K562 (cell line): ENCODE measurements around the gene SLC9C2. TPM values are rescaled to one million over a fixed set of nuclear protein-coding genes. Genes with fewer than 3 reads are reported as not detected.

Experiments
- ATAC-seq: fragments of 200-7000 bp; cut with Tn5 transposase; 3 replicates; pipeline ENCODE4 v1.9.1; 2020; ENCODE audit warnings: moderate library complexity
- BruUV-seq: library from RNA; stranded (reverse); fragments of 400-500 nt; replicated peaks from 2 replicates; lab custom pipeline; 2021; lab: Mats Ljungman, UMichigan
- CTCF ChIA-PET: fragments of 300-600 bp; formaldehyde crosslinking; extraction: SDS; loops from one replicate; lab custom pipeline; 2021; ENCODE audit warnings: low intra/inter-chr PET ratio; lab: Yijun Ruan, JAX
- POLR2A ChIA-PET: fragments of 300-600, 350-650 bp; sonication (Branson Sonifier 250); formaldehyde crosslinking; extraction: SDS; loops from one replicate; lab custom pipeline; 2021; ENCODE audit warnings: antibody characterized with exemption, inconsistent platforms; lab: Yijun Ruan, JAX
- DNase-seq, 4 experiments: peaks; one replicate each; pipeline versions ENCODE4 v3.0.0 to v3.0.0-alpha.2; 2011 to 2018; ENCODE audit warnings: low spot score in 3 of 4, mixed read lengths in 3 of 4; ENCODE audit errors: extremely low read depth in 1 of 4
- FAIRE-seq: peaks from 2 replicates; lab custom pipeline; 2011; peaks lifted over from hg19 to GRCh38; lab: Jason Lieb, UNC
- H2AFZ ChIP-seq: 2 replicates; pipeline ENCODE4 v1.6.0; 2011; ENCODE audit warnings: low read depth, low read length, control low read depth, inconsistent platforms
- H3K27ac ChIP-seq: fragments of 200-600 bp; 3 replicates; pipeline ENCODE4 v1.8.0; 2011; ENCODE audit warnings: low read depth, mild to moderate bottlenecking, control low read depth, inconsistent platforms, low read length, moderate library complexity, mixed read lengths; ENCODE audit errors: extremely low read depth
- H3K27me3 ChIP-seq, 2 experiments: fragments of 300-600 bp in 1 of 2; 2 replicates in 1 of 2; 3 replicates in 1 of 2; pipeline versions ENCODE4 v1.6.0 to v1.8.0; 2011; ENCODE audit warnings: inconsistent platforms in 2 of 2, low read length in 2 of 2, mild to moderate bottlenecking in 1 of 2, mixed read lengths in 1 of 2, moderate library complexity in 1 of 2; ENCODE audit not compliant: control insufficient read depth in 2 of 2, insufficient read depth in 2 of 2
- H3K36me3 ChIP-seq: fragments of 300-600 bp; 3 replicates; pipeline ENCODE4 v1.8.0; 2011; ENCODE audit warnings: mild to moderate bottlenecking, low read length, inconsistent platforms; ENCODE audit not compliant: control insufficient read depth, insufficient read depth
- H3K4me1 ChIP-seq, 2 experiments: fragments of 200-600 bp in 1 of 2; replicated peaks in 1 of 2; 2 replicates in 1 of 2; 3 replicates in 1 of 2; pipeline versions ENCODE4 v1.5.1 to v1.8.0; 2011; ENCODE audit warnings: inconsistent platforms in 2 of 2, low read length in 2 of 2, mild to moderate bottlenecking in 1 of 2, mixed read lengths in 1 of 2, moderate library complexity in 1 of 2; ENCODE audit not compliant: control insufficient read depth in 2 of 2, insufficient read depth in 2 of 2
- H3K4me2 ChIP-seq: 2 replicates; pipeline ENCODE4 v1.6.1; 2011; ENCODE audit warnings: low read length, control low read depth, inconsistent platforms, mixed read lengths; ENCODE audit not compliant: insufficient read depth
- H3K4me3 ChIP-seq: fragments of 200-600 bp; sonication (generic), shearing (Covaris generic); 2 replicates; pipeline ENCODE4 v1.5.1; 2016; ENCODE audit warnings: control low read depth, inconsistent platforms
- H3K79me2 ChIP-seq: fragments of 200-600 bp; 3 replicates; pipeline ENCODE4 v1.8.0; 2011; ENCODE audit warnings: low read length, inconsistent platforms; ENCODE audit not compliant: control insufficient read depth, insufficient read depth
- H3K9ac ChIP-seq, 2 experiments: 2 replicates each; pipeline versions ENCODE4 v1.6.0 to v1.6.1; 2011; ENCODE audit warnings: low read depth in 2 of 2, low read length in 2 of 2, control low read depth in 1 of 2, inconsistent platforms in 1 of 2, mild to moderate bottlenecking in 1 of 2, mixed read lengths in 1 of 2; ENCODE audit not compliant: insufficient read depth in 1 of 2
- H3K9me1 ChIP-seq: one replicate; pipeline ENCODE4 v1.6.0; 2011; ENCODE audit warnings: inconsistent platforms, mild to moderate bottlenecking, low read length, moderate library complexity; ENCODE audit not compliant: control insufficient read depth, insufficient read depth
- H3K9me3 ChIP-seq: replicated peaks from 2 replicates; pipeline ENCODE4 v1.5.1; 2011; ENCODE audit warnings: low read depth, low read length, inconsistent platforms; ENCODE audit not compliant: control insufficient read depth, insufficient read depth
- H4K20me1 ChIP-seq: replicated peaks from 2 replicates; pipeline ENCODE4 v1.6.1; 2011; ENCODE audit warnings: low read length, inconsistent platforms, mixed read lengths; ENCODE audit not compliant: control insufficient read depth, insufficient read depth
- CEBPB ChIP-seq: fragments of 450-650 bp; IDR thresholded peaks from 2 replicates; pipeline ENCODE4 v1.6.1; 2016; ENCODE audit warnings: missing genetic modification characterization, missing compliant biosample characterization
- CREB5 ChIP-seq: fragments of 250-450 bp; sonication (Bioruptor Pico); IDR thresholded peaks from 2 replicates; pipeline ENCODE4 v1.5.0; 2020; ENCODE audit warnings: mild to moderate bottlenecking
- ERF ChIP-seq: fragments of 450-650 bp; formaldehyde crosslinking; IDR thresholded peaks from 2 replicates; pipeline ENCODE4 v1.4.0; 2020; ENCODE audit warnings: mild to moderate bottlenecking, mixed read lengths
- FOXM1 ChIP-seq, 2 experiments: fragments of 450-650 bp in 1 of 2; sonication (generic) in 1 of 2; formaldehyde crosslinking in 1 of 2; IDR thresholded peaks; 2 replicates each; pipeline versions ENCODE4 v1.6.1 to v1.9.0; 2017 to 2022; ENCODE audit warnings: low read depth in 2 of 2, mild to moderate bottlenecking in 2 of 2, missing genetic modification reagents in 1 of 2, moderate library complexity in 1 of 2
- HIVEP1 ChIP-seq: fragments of 250-450 bp; sonication (Bioruptor Pico); IDR thresholded peaks from 2 replicates; pipeline ENCODE4 v1.4.0; 2020; ENCODE audit warnings: mild to moderate bottlenecking
- HNRNPH1 ChIP-seq: fragments of 200-400 bp; formaldehyde crosslinking; optimal IDR thresholded peaks from 2 replicates; pipeline ENCODE3; 2017; ENCODE audit warnings: low read depth, mild to moderate bottlenecking, low read length, moderate library complexity
- PML ChIP-seq: IDR thresholded peaks from 2 replicates; pipeline ENCODE4 v1.6.1; 2012; ENCODE audit warnings: low read length, inconsistent platforms
- PYGO2 ChIP-seq: fragments of 450-650 bp; IDR thresholded peaks from 2 replicates; pipeline ENCODE4 v1.6.1; 2016; ENCODE audit warnings: mild to moderate bottlenecking, missing genetic modification characterization, moderate library complexity, missing compliant biosample characterization
- STAT6 ChIP-seq: sonication (generic); formaldehyde crosslinking; IDR thresholded peaks from 2 replicates; pipeline ENCODE4 v1.8.1; 2023; ENCODE audit warnings: mild to moderate bottlenecking, missing genetic modification reagents
- TAF1 ChIP-seq: IDR thresholded peaks from 2 replicates; pipeline ENCODE4 v1.6.1; 2011; ENCODE audit warnings: mild to moderate bottlenecking, low read length, moderate library complexity; ENCODE audit not compliant: insufficient read depth, control insufficient read depth, severe bottlenecking; ENCODE audit errors: extremely low read depth
- ZNF586 ChIP-seq: fragments of 450-650 bp; formaldehyde crosslinking; conservative IDR thresholded peaks from 2 replicates; pipeline ENCODE4 v1.4.0; 2020; ENCODE audit warnings: mild to moderate bottlenecking, moderate library complexity
- ZNF778 ChIP-seq: fragments of 450-650 bp; formaldehyde crosslinking; IDR thresholded peaks from 2 replicates; pipeline ENCODE4 v1.4.0; 2020; ENCODE audit warnings: mild to moderate bottlenecking, moderate library complexity
- WGBS: fragments of 100-300 bp; shearing (Covaris generic); methylation state at CpG from one replicate; pipeline ENCODE4 v1.1.6; 2016; ENCODE audit warnings: low coverage, mixed read lengths; ENCODE audit not compliant: insufficient coverage; ENCODE audit errors: missing lambda C conversion rate; 5-methylcytosine and 5-hydroxymethylcytosine counted together
- in situ Hi-C: fragments of 300-500 bp; cut with MboI; formaldehyde crosslinking; loops from 4 replicates; pipeline ENCODE4 v1.15.0; 2018; ENCODE audit warnings: inconsistent platforms, mixed read lengths
- intact Hi-C: fragments of 100-400 bp; cut with micrococcal nuclease; formaldehyde crosslinking; loops from 2 replicates; pipeline ENCODE4 v1.14.2; 2022
- polyA plus RNA-seq, 8 experiments: library from polyadenylated mRNA; depleted of rRNA in 4 of 8; stranded (reverse) in 5 of 8; unstranded in 3 of 8; fragments of >200 nt; fragmentation: Nextera tagmentation in 2 of 8; fragmentation: Illumina TruSeq in 1 of 8; extraction: Ambion mirVana in 2 of 8; extraction: Trizol in 1 of 8; gene quantifications; 2 replicates each; pipeline versions ENCODE4 v1.2.1 to v1.2.3, GENCODE V29; 2011 to 2014; ENCODE audit warnings: inconsistent platforms in 1 of 8, missing spikeins in 1 of 8
- total RNA-seq, 7 experiments: library from RNA; depleted of rRNA in 6 of 7; stranded (reverse); fragments of >200 nt in 6 of 7; fragmentation: Illumina TruSeq in 2 of 7; extraction: Trizol in 2 of 7; gene quantifications; 2 replicates each; pipeline versions ENCODE4 v1.2.1 to v1.2.3, GENCODE V29; 2011 to 2021; ENCODE audit warnings: low replicate concordance in 1 of 7

Gene SLC9C2
- total and polyA plus RNA-seq, 9 of the 15 experiments (the other 6 are each of a cell fraction or from before 2014, with no cell fraction given), result 0.11 to 0.22 (median 0.15) TPM; not detected in 5

GRCh38 chr1:173504268-173504667, 98.6 kb downstream of the SLC9C2 start:
- no peak overlapping the region for H3K4me2 ChIP-seq
- whole genome bisulfite sequencing, result 19% methylated on average over 4 of the region's 4 CpGs
- no TSS peak for BruUV-seq
- H3K27ac ChIP-seq, result no peak overlapping the region
- no peaks in the 10 kb centered on the region for H3K79me2 ChIP-seq
- CTCF ChIA-PET, result no interaction called here
- no peaks in the 10 kb centered on the region for H3K36me3 ChIP-seq
- FAIRE-seq, result no peak
- no peak overlapping the region for H2AFZ ChIP-seq
- no peak for TF ChIP-seq ZNF586 (CRISPR knock-in tag)
- peak; percentile 22 for TF ChIP-seq CEBPB (tag)
- ATAC-seq, result no peak
- no peak overlapping the region for H3K9ac ChIP-seq
- H3K4me1 ChIP-seq, result peaks cover 0 to 9% of the 10 kb centered on the region in 2 experiments; a peak in 2 of 5 replicates
- in situ Hi-C loops, result no loop called here
- no peaks in the 10 kb centered on the region for H3K9me3 ChIP-seq
- POLR2A ChIA-PET, result interaction anchor here (1.9 kb wide), 1 partner anchor 26 kb away, joined by 7 read pairs; the partner anchor contains the start of gene PRDX6
- no peaks in the 10 kb centered on the region for H4K20me1 ChIP-seq
- no peak for DNase-seq
- intact Hi-C loops, result no loop called here
- no peaks in the 10 kb centered on the region for H3K9me1 ChIP-seq
- H3K27me3 ChIP-seq, result no peaks in the 10 kb centered on the region
- no peak overlapping the region for H3K4me3 ChIP-seq

- Histone ChIP-seq H2AFZ (peak overlapping the region; percentile 71), H3K36me3 (no peaks in the 10 kb centered on the region), H3K4me3 (no peak overlapping the region), H3K9ac (no peak overlapping the region), H3K9me3 (no peaks in the 10 kb centered on the region), H3K9me1 (no peaks in the 10 kb centered on the region), H3K27ac (no peak overlapping the region), H3K27me3 (no peaks in the 10 kb centered on the region), H3K4me1 (peaks cover 0 to 9% of the 10 kb centered on the region in 2 experiments; a peak in 2 of 5 replicates), H3K4me2 (0 out of 2 replicates have a peak overlapping the region, but pooled peaks have one; percentile 17), H4K20me1 (no peaks in the 10 kb centered on the region), H3K79me2 (no peaks in the 10 kb centered on the region)
- CTCF ChIA-PET, result no interaction called here
- DNase-seq (peak in 3 of 4 experiments; percentile 42 to 75 (median 48)), FAIRE-seq (peak; percentile 80), ATAC-seq (peak; percentile 92)
- intact Hi-C loops, result no loop called here
- BruUV-seq, result no TSS peak
- POLR2A ChIA-PET, result interaction anchor here (1.4 to 1.9 kb wide), 2 partner anchors 13 to 25 kb away, joined by 4 to 7 read pairs; partner anchors contain the start of gene PRDX6
- in situ Hi-C loops, result no loop called here
- WGBS, result 4% methylated on average over 4 of the region's 4 CpGs
- TF ChIP-seq ZNF778 (CRISPR knock-in tag), result no peak
- no peak for TF ChIP-seq STAT6 (CRISPR knock-in tag)
- TF ChIP-seq PYGO2 (tag), result no peak
- no peak for TF ChIP-seq ERF (CRISPR knock-in tag)
- TF ChIP-seq FOXM1 (IDR thresholded peaks at IDR 0.05; ENCODE audit: low read depth), result 0 out of 2 replicates have a peak, but pooled peaks have one; percentile 19
- no peak for TF ChIP-seq FOXM1 (CRISPR knock-in tag; IDR thresholded peaks at IDR 0.05; ENCODE audit: low read depth)
- no peak for TF ChIP-seq HIVEP1 (CRISPR knock-in tag)
- TF ChIP-seq HNRNPH1, result no peak
- no peak for TF ChIP-seq CREB5
- TF ChIP-seq TAF1, result no peak
- TF ChIP-seq PML, result no peak
Observed at GRCh38 chr1:173503391-173503790, 99.5 kb downstream of the SLC9C2 start.
